Activated gamma-delta T cell treated with Interleukin-2 at 50 U/mL for 16 hours (primary cell): ENCODE data around the gene MMEL1.
"Not testable (repeated sequence)": the region's sequence is repeated elsewhere in the genome, so short reads cannot be mapped to it uniquely, and the experiment has no call there.

Experiments used
- DNase-seq: peaks from one replicate; pipeline ENCODE4 v3.0.0-alpha.2; 2020

MMEL1 gene

GRCh38 chr1:2588661-2589430 is 44.0 kb downstream of the MMEL1 start:
- DNase-seq, result no peak

GRCh38 chr1:2587860-2588571 is 44.8 kb downstream of the MMEL1 start:
- DNase-seq, result no peak

GRCh38 chr1:2587071-2587859 is 45.6 kb downstream of the MMEL1 start:
- peak; percentile 22 for DNase-seq

GRCh38 chr1:2586154-2587070 is 46.4 kb downstream of the MMEL1 start, which contains the start of gene PRXL2B:
Gene PRXL2B (plus strand): TSS chr1:2586777. CDS start chr1:2586886, 109 bp downstream.
- peak; percentile 96 for DNase-seq

GRCh38 chr1:2585318-2586092 is 47.3 kb downstream of the MMEL1 start:
- DNase-seq, result peak; percentile 66

GRCh38 chr1:2584686-2585317 is 48.0 kb downstream of the MMEL1 start:
- DNase-seq, result no peak

GRCh38 chr1:2583871-2584351 is 48.9 kb downstream of the MMEL1 start:
- DNase-seq, result no peak

- no peak for DNase-seq
Measured at GRCh38 chr1:2583331-2583791, 49.5 kb downstream of the MMEL1 start.

- no peak for DNase-seq
Measured at GRCh38 chr1:2582391-2582790, 50.4 kb downstream of the MMEL1 start.

- no peak for DNase-seq
Measured at GRCh38 chr1:2580691-2581090, 52.1 kb downstream of the MMEL1 start.

- DNase-seq, result no peak
Measured at GRCh38 chr1:2578758-2579118, 54.1 kb downstream of the MMEL1 start.

- DNase-seq, result not testable (repeated sequence)
Measured at GRCh38 chr1:2577565-2578075, 55.2 kb downstream of the MMEL1 start.

- no peak for DNase-seq
Measured at GRCh38 chr1:2575801-2576663, 56.8 kb downstream of the MMEL1 start.

GRCh38 chr1:2574350-2574749 is 58.5 kb downstream of the MMEL1 start:
- no peak for DNase-seq

- no peak for DNase-seq
Measured at GRCh38 chr1:2573250-2573920, 59.4 kb downstream of the MMEL1 start.

- DNase-seq, result no peak
Measured at GRCh38 chr1:2571348-2571747, 61.5 kb downstream of the MMEL1 start.

- no peak for DNase-seq
Measured at GRCh38 chr1:2570332-2570731, 62.5 kb downstream of the MMEL1 start.

GRCh38 chr1:2569703-2570102 is 63.1 kb downstream of the MMEL1 start:
- not testable (repeated sequence) for DNase-seq

GRCh38 chr1:2569060-2569459 is 63.8 kb downstream of the MMEL1 start:
- no peak for DNase-seq
